ENCODE results near the gene PREX1.
A peak's percentile ranks its signal among the peaks of the same experiment; 100 is the strongest.

The PREX1 gene

GRCh38 chr20:48697845-48698491 lies 129.8 kb downstream of the PREX1 start:
- DNase-seq, result no peak

- DNase-seq, result no peak
These were observed 131.1 kb downstream of the PREX1 start for GRCh38 chr20:48696671-48697070.

- no peak for DNase-seq
These were observed 132.1 kb downstream of the PREX1 start for GRCh38 chr20:48695738-48696137.

- no peak for DNase-seq
These were observed 132.5 kb downstream of the PREX1 start for GRCh38 chr20:48695255-48695654.

GRCh38 chr20:48694381-48694865 lies 133.4 kb downstream of the PREX1 start:
- no peak for DNase-seq

- DNase-seq, result no peak
These were observed 136.3 kb downstream of the PREX1 start for GRCh38 chr20:48691523-48691922.

- no peak for DNase-seq
These were observed 136.9 kb downstream of the PREX1 start for GRCh38 chr20:48690888-48691287.

- no peak for DNase-seq
These were observed 137.8 kb downstream of the PREX1 start for GRCh38 chr20:48689874-48690571.

GRCh38 chr20:48689388-48689787 lies 138.4 kb downstream of the PREX1 start:
- DNase-seq, result no peak

GRCh38 chr20:48688579-48688978 lies 139.2 kb downstream of the PREX1 start:
- DNase-seq, result no peak

- peak in 1 of 2 donors; percentile 39 for DNase-seq
These were observed 140.5 kb downstream of the PREX1 start for GRCh38 chr20:48687117-48687800.

GRCh38 chr20:48686238-48687116 lies 141.3 kb downstream of the PREX1 start:
- DNase-seq, result no peak

- no peak for DNase-seq
These were observed 142.5 kb downstream of the PREX1 start for GRCh38 chr20:48685300-48685699.

GRCh38 chr20:48684501-48685041 lies 143.2 kb downstream of the PREX1 start:
- DNase-seq, result peak; percentile 33 to 64

GRCh38 chr20:48683467-48684175 lies 144.2 kb downstream of the PREX1 start:
- DNase-seq, result no peak

GRCh38 chr20:48682529-48683363 lies 145.1 kb downstream of the PREX1 start:
- peak in 1 of 2 donors; percentile 41 for DNase-seq

GRCh38 chr20:48681873-48682426 lies 145.8 kb downstream of the PREX1 start:
- peak; percentile 28 to 92 for DNase-seq

- DNase-seq, result peak in 1 of 2 donors; percentile 64
These were observed 146.5 kb downstream of the PREX1 start for GRCh38 chr20:48681201-48681872.

GRCh38 chr20:48680650-48681049 lies 147.1 kb downstream of the PREX1 start:
- no peak for DNase-seq

GRCh38 chr20:48679599-48679998 lies 148.2 kb downstream of the PREX1 start:
- DNase-seq, result peak in 1 of 2 donors; percentile 56
